GM12891 (cell line): ENCODE data around the gene UCP3.
"Not testable (repeated sequence)": the region's sequence is repeated elsewhere in the genome, so short reads cannot be mapped to it uniquely, and the experiment has no call there.

Experiments
- DNase-seq: peaks from one replicate; pipeline ENCODE4 v3.0.0; 2011; ENCODE audit warnings: low spot score; ENCODE audit not compliant: insufficient read length
- FAIRE-seq: peaks from 2 replicates; lab custom pipeline; 2011; peaks lifted over from hg19 to GRCh38; lab: Jason Lieb, UNC
- PAX5 ChIP-seq: IDR thresholded peaks from 2 replicates; pipeline ENCODE4 v1.6.1; 2011; ENCODE audit warnings: low read length, moderate library complexity, mild to moderate bottlenecking; ENCODE audit not compliant: insufficient read depth, severe bottlenecking
- POLR2A ChIP-seq: IDR thresholded peaks from 2 replicates; pipeline ENCODE4 v1.6.1; 2011; ENCODE audit warnings: low read depth, low read length, control low read depth
- POLR2AphosphoS5 ChIP-seq: IDR thresholded peaks from 2 replicates; pipeline ENCODE4 v1.6.1; 2011; ENCODE audit warnings: low read depth, low read length, control low read depth
- POU2F2 ChIP-seq: IDR thresholded peaks from 2 replicates; pipeline ENCODE4 v1.6.1; 2011; ENCODE audit warnings: low read depth, mild to moderate bottlenecking, control low read depth, low read length, moderate library complexity
- SPI1 ChIP-seq: IDR thresholded peaks from 2 replicates; pipeline ENCODE4 v1.6.1; 2011; ENCODE audit warnings: low read depth, low read length, control low read depth
- TAF1 ChIP-seq: IDR thresholded peaks from 2 replicates; pipeline ENCODE4 v1.6.1; 2011; ENCODE audit warnings: low read depth, low read length, control low read depth

UCP3 gene

GRCh38 chr11:73989156-73989555 lies 19.7 kb downstream of the UCP3 start:
- FAIRE-seq = no peak
- DNase-seq = no peak
- TF ChIP-seq TAF1 = no peak
- no peak for TF ChIP-seq POLR2A

DNA sequence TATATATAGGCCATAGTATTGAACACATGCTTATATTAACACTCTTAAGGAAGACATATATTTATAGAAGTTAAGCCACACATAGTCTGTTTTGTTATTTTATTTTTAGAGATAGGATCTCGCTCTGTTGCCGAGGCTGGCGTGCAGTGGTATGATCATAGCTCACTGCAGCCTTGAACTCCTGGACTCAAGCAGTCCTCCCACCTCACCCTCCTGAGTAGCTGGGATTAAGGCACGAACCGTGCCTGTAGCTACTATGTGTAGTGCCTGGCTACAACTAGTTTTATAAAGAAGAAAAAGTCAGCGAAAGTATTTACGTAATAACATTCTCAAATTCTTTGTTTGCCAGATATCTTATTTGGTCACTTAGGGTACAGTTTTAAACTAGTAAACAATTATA lies 20.7 kb downstream of the UCP3 start:
- TF ChIP-seq POU2F2 (no peak), PAX5 (no peak), POLR2A (no peak), POLR2AphosphoS5 (no peak), SPI1 (no peak), TAF1 (no peak)
- FAIRE-seq (no peak), DNase-seq (no peak)

DNA sequence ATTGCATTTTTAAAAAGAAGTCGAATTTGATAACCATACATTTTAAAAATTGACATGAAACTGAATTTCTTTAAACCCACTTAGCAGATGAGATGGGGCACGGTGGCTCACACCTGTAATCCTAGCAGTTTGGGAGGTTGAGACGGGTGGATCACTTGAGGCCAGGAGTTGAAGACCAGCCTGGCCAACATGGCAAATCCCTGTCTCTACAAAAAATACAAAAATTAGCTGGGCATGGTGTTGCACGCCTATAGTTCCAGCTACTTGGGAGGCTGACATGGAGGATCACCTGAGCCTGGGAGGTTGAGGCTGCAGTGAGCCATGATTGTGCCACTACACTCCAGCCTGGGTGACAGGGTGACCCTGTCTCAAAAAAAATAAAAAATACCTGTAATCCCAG lies 23.2 kb downstream of the UCP3 start:
- FAIRE-seq = not testable (repeated sequence)

DNA sequence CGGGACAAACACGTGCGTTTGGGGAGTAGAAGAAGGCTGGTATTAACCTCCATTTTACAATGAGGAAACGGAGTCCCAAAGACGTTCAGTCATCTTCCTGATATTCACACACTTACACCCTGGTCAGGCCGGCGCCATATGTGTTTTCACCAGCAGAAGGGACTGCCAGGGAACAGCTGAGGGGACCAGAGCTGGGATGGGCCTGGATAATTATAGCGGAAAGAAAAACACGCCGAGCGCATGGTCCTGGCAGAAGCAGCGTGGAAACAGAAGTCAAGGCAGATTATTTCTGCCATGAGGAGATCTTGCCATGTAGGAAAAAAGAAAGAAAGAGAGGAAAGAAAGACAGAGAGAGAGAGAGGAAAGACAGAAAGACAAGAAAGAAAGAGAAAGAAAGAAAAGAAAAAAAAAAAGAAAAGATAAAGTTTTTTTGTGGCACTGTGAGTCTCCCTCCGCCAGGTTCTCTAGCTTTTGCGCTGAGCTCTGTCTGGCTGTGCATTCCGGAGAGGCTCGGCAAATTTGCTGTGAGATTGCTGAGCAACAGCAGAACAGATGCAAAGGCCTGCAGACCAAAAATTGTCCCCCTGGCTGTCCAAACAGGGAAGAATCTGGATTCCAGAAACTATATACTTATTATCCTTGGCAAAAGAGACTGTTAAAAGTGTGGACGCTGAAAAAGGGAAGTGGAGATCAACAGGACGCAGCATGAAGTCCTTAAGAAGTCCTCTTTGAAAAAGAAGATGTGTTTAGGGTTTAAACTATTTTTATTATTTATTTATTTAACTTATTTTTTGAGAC lies 24.9 kb downstream of the UCP3 start:
- DNase-seq (no peak), FAIRE-seq (no peak)
- TF ChIP-seq POU2F2 = no peak
- TF ChIP-seq POLR2AphosphoS5 = no peak
- TF ChIP-seq POLR2A = no peak
- TF ChIP-seq TAF1 = no peak
- TF ChIP-seq PAX5 = no peak
- peak; percentile 74 for TF ChIP-seq SPI1

More for the DNA sequence above, 23.2 kb downstream of the UCP3 start:
- DNase-seq = not testable (repeated sequence)

GRCh38 chr11:73982990-73983740 lies 25.7 kb downstream of the UCP3 start:
- TF ChIP-seq POLR2A (peak; percentile 91), PAX5 (peak; percentile 51), SPI1 (peak; percentile 99), TAF1 (peak; percentile 43; the same call in 1 of the 2 replicates), POLR2AphosphoS5 (peak; percentile 90), POU2F2 (peak; percentile 37; the same call in 1 of the 2 replicates)
- DNase-seq (peak; percentile 92), FAIRE-seq (peak; percentile 90)

DNA sequence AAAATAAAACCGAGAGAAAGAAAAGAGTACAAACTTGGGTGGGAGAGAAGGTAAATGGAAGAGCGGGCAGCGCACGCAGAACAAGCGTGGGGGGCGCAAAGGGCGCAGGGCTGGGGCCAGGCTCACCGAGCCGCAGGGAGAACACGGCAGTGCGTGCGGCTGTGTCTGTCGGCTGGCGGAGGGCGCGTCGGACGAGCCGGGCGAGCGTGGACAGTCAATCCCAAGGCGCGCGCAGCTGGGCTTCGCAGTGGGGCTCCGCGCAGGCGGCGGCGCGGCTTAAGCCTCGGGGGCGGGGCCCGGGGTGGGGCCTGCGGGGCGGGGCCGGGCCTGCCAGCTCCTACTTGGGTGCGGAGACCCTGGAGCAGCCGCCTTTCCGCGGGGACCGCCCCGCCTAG lies 26.3 kb downstream of the UCP3 start, which contains the start of gene UCP2:
Gene UCP2 (minus strand): TSS at position 249 of the 395 bp plus-strand sequence. CDS start 4,465 bp downstream, outside the sequence.
- no peak for FAIRE-seq
- TF ChIP-seq TAF1 = peak; percentile 42; the same call in 1 of the 2 replicates
- no peak for TF ChIP-seq SPI1
- no peak for TF ChIP-seq POU2F2
- peak; percentile 70 for TF ChIP-seq POLR2A
- TF ChIP-seq PAX5 = no peak
- TF ChIP-seq POLR2AphosphoS5 = peak; percentile 79

DNA sequence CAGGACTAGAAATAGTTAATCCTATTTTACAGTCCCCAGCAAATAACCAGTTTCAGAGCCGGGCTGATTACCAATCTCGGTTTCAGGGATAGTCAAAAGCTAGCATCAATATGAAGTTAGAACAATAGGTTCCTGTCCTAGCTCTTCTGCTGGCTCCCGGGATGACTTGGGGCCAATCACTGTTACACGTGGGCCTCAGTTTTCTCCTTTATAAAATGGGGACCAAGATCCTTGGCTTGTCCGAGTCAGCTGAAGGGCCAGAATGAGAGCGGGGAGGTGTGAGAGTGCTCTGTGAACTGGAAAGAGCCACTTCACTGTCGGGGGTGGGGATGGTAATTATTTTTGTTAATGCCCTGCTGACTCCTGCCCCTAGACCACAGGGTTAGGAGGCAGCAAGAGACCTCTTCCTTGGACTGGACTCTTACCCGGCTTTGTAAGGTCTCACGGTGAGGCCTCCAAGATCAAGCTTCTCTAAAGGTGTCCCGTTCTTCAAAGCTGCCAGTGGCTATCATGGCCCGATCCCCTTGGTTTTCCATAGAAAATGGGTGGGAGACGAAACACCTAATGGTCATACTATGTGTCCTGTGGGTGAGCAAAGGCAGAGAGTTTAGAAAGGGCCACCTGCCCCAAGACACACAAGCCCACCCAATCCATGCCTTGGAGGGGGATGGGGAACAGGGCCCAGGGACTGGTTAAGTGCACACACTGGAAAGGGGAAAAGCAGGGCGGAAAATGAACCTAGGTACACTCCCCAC lies 27.7 kb downstream of the UCP3 start:
- FAIRE-seq = no peak
- no peak for DNase-seq
- TF ChIP-seq POLR2AphosphoS5 (no peak), TAF1 (no peak), POLR2A (no peak), PAX5 (no peak), SPI1 (no peak), POU2F2 (no peak)

More for the DNA sequence above, 26.3 kb downstream of the UCP3 start, which contains the start of gene UCP2:
- peak; percentile 65 for DNase-seq

- peak; percentile 82 for DNase-seq
- peak; percentile 84 for FAIRE-seq
- TF ChIP-seq SPI1 (peak; percentile 94), POU2F2 (peak; percentile 69), TAF1 (no peak; the same call in 1 of the 2 replicates), POLR2A (0 out of 2 replicates have a peak, but pooled peaks have one; percentile 68), POLR2AphosphoS5 (peak; percentile 71), PAX5 (no peak)
These were observed 28.6 kb downstream of the UCP3 start for GRCh38 chr11:73980001-73980961.

DNA sequence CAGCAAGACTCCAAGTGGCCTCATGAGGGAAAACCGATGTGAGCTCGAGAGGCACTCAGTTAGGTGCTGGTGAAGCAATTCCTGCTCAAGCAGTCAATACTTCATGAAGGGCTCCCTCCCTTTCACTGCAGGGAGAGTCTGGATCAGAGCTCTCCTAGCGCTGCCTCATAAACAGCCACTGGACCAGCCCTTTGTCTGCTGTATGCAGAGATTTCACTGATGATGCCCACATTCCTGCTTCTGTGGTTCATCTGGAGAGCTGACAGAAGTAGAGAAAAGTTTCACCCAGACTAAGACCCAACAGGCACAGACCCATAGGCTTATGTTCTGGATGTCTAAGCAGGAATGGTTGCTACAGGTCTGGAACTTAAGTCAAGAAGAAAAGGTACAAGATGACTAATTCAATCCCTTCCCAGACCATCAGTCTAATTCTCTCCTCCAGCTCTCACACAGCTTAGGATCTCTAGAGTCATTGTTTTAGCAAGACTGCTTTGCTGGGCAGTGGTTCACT lies 30.3 kb downstream of the UCP3 start:
- DNase-seq (no peak), FAIRE-seq (no peak)
- TF ChIP-seq POU2F2 = no peak
- TF ChIP-seq TAF1 = no peak
- TF ChIP-seq SPI1 = no peak
- no peak for TF ChIP-seq PAX5
- TF ChIP-seq POLR2A = no peak; the same call in 1 of the 2 replicates
- TF ChIP-seq POLR2AphosphoS5 = no peak
